ENCODE measurements around the gene CPLANE1.

- TF ChIP-seq EZH2 (IDR thresholded peaks at IDR 0.05) (no peak), POLR2AphosphoS5 (IDR thresholded peaks at IDR 0.05; ENCODE audit: low read depth, low read length) (no peak), POLR2A (IDR thresholded peaks at IDR 0.05; ENCODE audit: borderline replicate concordance, extremely low read depth, insufficient read depth, insufficient read length) (no peak), EGR1 (IDR thresholded peaks at IDR 0.05; ENCODE audit: low read depth) (no peak)
Measured at GRCh38 chr5:37214550-37214949, 34.6 kb downstream of the CPLANE1 start.

All from HCT116 (cell line).